ENCODE measurements around the gene KSR1.

Gene KSR1

DNA sequence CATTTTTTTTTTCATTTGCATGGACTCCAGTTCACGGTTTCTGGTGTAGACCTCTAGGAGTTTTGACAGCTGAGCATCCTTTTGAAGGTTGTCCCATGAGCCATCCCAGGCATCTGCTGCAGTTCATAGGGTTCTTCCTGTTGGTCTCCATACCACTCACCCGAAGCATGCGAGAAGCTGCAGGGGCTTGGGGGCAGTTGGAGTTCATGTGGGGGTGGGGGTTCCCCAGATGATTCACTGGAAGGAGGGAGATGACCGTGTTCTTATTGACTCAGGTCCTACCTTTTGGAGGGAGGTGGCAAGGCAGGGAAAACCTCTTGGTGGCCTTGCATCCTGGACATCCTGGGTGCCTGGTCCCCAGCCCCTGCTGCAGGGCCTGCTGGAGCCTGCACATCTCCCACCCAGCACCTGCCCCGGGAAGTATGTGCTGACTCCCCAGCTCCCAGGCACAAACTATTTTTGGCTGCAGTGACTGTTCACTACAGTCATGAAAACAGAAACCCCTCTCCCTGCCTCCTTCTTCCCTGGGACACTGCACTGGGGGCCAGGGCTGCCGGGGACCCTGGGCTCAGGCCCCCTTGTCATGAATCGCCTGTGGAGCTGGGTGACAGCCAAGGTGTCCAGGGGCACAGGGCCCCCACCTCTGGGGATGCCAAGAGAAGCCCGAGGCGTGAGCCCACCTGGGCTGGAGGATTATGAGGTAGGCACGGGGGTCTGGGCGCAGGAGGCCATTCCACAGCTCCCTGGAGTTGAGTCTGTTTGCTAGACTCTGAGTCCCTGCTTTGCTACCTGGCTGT is 109.8 kb downstream of the KSR1 start:
- in situ Hi-C loops (cut with MboI; ENCODE audit: low sequenced_read_pairs), result loop anchor here (10.0 kb wide), 1 partner anchor 111 kb away; the partner anchor contains the start of gene KSR1

DNA sequence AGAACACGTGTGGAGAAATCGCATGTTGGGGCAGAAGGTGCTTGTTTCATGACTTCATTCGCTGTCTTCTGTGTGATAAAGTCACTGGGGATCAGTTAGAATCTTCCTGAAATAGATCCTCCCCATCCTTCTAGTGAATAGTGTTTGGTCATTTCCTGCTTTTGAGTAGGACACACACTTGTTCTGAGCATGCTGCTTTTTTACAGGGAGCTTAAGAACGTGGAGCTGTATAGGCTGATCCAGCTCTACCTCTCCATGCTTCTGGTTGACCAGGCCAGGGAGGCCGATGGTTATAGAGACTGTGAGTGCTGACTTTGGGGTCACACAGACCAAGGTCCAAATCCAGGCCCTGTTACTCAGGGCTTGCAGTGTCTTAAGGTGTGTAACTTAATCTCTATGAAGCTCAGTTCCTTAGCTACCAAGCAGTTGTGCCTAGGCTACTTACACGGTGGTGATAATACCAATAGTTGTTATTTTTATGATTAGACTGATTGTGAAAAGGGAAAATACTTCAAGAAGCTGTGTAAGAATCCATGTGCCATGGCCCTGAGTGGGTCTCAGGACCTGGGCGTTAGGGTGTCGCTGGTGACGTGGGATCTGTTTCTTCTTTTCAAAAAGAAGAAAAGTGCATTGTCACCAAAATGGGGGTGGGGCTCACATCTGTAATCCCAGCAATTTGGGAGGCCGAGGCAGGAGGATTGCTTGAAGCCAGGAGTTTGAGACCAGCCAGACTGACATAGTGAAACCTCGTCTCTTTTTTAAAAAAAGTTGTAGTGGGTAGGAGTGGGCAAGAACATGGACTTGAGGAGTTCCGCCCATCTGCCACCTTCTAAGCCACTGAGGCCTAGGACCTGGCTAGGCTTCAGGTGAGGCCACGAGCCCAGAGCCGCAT is 110.7 kb downstream of the KSR1 start:
- in situ Hi-C loops (cut with MboI; ENCODE audit: low sequenced_read_pairs), result loop anchor here (10.0 kb wide), 1 partner anchor 112 kb away; the partner anchor contains the start of gene KSR1

DNA sequence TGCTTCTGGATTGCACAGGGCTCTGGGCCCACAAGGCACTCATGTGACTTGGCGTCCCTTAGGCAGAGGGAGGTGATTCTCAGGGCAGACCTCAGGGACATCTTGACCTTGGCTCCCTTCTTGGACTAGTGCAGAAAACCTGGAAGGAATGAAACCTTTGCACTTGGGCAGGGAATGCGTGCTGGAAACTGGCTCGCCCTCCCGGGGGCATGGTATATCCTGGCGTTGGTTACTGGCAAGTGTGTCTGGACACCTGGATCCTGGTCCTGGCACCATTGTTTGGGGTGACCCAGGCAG is 111.3 kb downstream of the KSR1 start:
- in situ Hi-C loops (cut with MboI; ENCODE audit: low sequenced_read_pairs), result loop anchor here (10.0 kb wide), 1 partner anchor 113 kb away; the partner anchor contains the start of gene KSR1

DNA sequence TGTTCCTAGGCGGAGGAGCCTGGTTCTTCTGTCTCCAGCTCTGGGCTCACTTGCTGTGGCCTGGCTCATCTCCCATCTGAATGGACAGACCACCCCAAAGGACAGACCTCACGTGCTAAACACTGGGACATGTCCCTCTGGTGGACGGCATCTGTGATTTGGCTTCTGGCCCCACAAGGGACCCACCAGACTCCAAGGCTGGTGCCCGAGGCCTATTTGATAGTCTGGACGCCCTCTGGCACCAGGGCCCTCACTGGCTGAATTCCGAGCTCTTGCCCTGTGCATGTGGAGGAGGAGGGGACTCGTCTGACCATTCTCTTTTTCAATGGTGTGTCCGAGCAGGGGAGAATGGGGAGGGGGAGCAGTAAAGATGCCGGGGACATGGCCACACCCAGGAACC is 112.0 kb downstream of the KSR1 start:
- in situ Hi-C loops (cut with MboI; ENCODE audit: low sequenced_read_pairs), result loop anchor here (10.0 kb wide), 1 partner anchor 113 kb away; the partner anchor contains the start of gene KSR1

DNA sequence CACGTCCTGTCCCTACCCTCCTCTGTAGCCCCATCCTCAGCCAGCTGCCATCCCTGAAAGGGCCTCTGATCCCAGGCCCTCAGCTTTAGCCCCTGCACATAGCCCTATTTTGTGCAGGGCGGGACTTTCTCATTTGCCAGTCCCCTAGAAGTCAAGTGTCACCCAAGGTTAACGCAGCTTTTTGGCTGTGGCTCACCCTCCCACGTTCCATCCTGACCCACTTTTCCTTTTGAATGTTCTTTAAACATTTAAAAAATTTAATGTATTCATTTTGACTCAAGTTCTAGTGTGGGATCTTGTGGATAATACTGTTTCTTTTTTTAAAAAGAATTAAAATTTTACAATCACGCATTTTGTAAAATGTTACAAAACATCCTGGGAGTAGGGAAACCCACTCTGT is 112.6 kb downstream of the KSR1 start:
- in situ Hi-C loops (cut with MboI; ENCODE audit: low sequenced_read_pairs), result loop anchor here (10.0 kb wide), 1 partner anchor 114 kb away; the partner anchor contains the start of gene KSR1

DNA sequence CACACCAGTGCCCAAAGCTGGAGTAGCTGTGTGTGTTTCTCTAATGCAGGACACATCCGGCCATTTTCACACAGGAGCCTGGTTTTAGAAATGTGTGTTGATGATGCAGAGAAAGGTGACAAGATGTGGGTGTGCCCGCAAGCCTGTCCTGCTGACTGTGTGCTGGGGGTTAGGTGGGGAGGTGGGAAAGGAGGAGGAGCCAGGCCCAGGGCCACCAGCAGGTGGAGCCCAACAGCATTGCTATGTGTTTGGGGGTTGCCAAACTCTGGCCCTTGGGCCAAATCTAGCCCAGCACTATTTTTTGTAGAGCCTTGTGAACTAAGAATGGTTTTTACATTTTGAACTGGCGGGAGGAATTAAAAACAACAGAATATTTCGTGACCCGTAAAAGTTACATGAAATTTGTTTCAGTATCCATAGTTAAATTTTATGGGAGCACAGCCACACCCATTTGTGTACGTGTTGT is 113.0 kb downstream of the KSR1 start:
- in situ Hi-C loops (cut with MboI; ENCODE audit: low sequenced_read_pairs), result loop anchor here (10.0 kb wide), 1 partner anchor 114 kb away; the partner anchor contains the start of gene KSR1

DNA sequence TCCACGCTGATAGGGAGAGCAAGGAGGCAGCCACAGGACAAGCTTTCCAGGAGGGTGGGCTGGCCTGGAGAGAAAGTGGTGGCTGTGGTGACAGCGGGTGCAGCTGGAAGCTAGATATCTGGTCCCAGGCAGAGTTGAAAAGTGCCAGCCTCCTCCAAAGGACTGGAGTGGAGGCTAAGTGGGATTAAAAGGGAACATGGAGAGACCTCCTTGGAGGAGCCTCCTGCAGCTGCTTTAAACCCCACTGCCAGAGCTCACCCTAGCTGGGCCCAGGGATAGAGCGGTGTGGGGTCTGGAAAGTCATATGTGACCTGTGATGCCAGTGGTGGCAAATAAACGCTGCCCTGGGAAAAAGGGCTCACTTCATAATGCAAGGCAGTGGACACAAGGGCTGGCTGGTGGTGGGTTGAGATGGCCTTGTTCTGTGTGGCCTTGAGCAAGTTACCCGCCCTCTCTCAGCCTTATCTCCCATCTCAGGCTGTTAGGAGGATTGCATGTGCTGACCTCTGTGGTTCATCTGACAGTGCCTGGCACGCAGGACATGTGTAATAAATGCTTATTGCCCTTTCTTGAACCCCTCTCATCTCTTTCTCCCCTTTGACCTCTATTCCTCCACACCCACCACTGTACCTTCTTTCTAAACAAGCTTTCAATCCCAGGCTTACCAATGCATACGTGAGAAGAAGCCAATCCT is 113.8 kb downstream of the KSR1 start:
- in situ Hi-C loops (cut with MboI; ENCODE audit: low sequenced_read_pairs), result loop anchor here (10.0 kb wide), 1 partner anchor 115 kb away; the partner anchor contains the start of gene KSR1

DNA sequence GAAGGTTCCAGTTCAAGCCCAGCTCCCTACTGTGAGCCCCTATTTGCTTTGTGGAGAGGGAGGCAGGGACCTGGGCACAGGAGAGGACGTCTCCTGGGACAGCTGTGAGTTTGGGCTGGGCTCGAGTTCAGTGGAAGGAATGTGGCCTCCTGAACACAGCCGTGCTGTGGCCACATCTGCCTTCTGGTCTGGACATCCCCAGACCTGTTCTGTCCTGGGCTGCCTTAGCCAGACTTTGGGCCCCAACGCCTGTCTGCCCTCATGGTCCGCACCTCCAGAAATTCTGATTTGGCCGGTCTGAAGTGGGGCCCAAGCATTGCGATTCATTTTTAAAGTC is 114.3 kb downstream of the KSR1 start:
- in situ Hi-C loops (cut with MboI; ENCODE audit: low sequenced_read_pairs), result no loop called here

DNA sequence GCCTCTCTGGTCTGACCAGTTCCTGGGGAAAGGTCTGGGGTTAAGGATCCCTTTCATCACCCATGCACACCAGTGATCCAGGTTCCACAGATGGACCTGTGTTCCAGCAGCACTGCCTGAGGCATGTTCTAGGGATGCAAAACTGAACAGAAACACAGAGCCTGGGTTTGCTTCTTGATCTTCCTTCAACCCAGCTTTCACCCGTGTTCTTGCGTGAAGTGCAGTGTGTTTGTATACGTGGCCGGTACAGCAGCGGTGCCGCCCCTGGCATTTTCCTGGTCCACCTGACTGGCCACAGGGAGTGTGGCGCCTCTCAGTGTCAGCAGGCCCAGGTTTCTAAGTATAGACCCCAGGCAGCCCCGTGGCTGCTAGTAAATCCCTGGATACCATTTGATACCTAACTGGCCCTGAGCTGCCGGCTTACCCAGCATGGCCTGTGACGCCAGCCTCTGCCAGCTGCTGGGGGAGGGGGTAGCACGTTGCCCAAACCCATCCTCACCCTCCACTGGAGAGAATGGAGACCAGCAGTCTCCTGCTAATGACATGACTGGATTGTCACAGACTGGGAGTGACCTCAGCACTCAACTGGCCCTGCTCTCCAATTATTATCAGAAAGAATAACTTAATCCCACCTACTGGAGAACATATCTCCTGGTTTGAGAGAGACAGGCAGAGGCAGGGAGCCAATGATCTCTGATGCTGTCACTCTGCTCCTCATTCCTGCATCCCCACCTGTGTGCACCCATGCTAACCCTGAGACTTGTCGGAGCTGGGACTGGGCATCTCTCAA is 115.5 kb downstream of the KSR1 start:
- in situ Hi-C loops (cut with MboI; ENCODE audit: low sequenced_read_pairs), result no loop called here

DNA sequence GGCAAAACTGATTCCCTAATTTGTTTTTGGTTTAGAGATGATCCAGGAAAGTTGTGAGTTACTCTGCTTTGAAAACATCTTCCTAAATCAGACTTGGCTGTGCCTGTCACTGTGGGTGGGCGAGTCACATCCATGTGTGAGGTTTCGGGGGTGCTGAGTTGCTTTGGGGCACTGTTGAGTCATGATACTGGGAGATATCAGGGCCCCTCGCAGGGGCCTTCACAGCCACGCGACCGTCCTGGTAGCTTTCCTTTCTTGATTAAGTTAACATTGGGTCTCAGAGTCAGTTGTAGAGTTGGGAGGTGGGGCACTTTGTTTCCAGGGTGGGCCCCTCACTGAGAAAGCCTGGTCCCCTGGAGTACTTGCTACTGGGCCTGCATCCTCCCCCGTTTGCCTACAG is 116.4 kb downstream of the KSR1 start:
- in situ Hi-C loops (cut with MboI; ENCODE audit: low sequenced_read_pairs), result no loop called here

DNA sequence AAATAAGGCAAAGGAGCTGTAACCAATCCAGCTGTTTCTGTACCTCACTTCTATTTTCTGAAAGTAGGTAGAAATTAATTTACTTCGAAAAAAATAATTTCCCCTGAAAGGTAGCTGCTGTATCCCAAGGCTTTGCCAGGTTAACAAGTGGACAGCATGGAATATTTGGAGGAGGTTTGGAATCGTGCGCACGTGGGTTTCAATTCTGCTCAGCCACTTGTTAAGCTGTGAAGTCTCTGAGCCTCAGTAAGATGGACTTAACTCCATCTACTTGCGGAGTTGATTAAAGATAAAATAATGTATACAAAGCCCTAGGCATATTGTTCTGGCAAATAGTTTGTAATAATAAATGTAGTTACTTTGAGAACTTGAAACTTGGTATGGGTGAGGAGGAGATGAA is 117.3 kb downstream of the KSR1 start:
- in situ Hi-C loops (cut with MboI; ENCODE audit: low sequenced_read_pairs), result no loop called here

DNA sequence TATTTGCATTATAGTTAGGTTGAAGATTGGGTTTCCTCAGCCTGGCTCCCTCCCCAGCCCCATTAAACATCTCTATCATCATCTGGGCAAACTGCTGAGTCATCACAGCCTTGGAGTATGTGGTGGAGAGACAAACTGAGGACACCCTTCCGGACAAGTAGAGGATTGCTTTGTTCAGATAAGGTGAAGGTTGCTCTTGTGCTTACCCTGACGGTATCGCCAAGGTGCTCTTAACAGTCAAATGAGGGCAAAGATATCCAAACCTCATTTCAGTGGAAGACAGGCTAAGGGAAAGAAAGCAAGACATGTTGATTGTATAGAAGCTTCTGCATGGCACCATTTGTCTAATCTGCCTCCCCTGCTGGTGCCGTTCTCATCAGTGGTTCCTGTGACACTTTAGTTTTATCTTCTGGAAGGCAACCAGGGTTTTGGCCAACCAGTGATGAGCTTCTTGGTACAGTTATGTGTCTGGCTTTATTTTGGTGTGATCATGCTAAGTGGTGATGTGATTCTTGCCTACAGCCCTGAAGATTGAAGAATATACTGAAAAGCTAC is 117.8 kb downstream of the KSR1 start:
- in situ Hi-C loops (cut with MboI; ENCODE audit: low sequenced_read_pairs), result no loop called here

DNA sequence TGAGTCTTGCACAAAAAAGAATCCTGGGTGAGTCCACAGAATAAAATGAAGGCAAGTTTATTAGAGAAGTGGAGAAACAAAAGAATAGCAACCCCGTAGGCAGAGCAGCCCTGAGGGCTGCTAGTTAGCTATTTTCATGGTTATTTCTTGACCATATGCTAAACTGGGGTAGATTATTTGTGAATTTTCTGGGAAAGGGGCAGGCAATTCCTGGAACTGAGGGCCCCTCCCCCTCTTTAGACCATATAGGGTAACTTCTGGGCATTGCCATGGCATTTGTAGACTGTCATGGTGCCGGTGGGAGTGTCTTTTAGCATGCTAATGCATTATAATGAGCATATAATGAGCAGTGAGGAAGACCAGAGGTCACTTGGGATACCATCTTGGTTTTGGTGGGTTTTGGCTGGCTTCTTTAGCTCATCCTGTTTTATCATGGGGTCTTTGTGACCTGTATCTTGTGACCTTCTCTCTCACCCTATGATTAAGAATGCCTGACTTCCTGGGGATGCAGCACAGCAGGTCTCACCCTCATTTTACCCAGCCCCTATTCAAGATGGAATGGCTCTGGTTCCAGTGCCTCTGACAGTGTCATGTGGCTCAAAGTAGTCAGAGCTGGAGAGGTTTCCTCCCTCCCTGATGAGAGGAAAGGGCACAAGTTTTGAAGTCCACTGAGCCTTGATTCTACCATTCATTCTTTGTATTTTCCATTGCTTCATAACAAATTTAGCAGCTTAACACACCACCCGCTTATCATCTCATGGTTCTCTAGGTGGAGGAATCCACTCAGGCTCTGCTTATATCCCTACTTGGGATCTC is 119.1 kb downstream of the KSR1 start:
- in situ Hi-C loops (cut with MboI; ENCODE audit: low sequenced_read_pairs), result no loop called here

DNA sequence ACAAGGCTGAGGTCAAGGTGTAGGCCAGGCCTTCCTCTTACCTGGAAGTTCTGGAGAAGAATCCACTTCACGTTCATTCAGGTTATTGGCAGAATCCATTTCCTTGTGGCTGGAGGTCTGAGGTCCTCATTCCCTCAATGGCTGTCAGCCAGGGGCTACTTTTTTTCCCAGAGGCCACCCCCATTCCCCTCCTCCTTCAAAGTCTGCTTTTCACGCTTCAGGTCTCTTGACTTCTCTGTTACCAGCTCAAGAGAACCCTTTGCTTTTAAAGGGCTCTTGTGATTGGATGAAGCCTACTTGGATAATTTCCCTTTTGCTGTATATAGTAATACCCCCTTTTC is 119.6 kb downstream of the KSR1 start:
- in situ Hi-C loops (cut with MboI; ENCODE audit: low sequenced_read_pairs), result no loop called here

DNA sequence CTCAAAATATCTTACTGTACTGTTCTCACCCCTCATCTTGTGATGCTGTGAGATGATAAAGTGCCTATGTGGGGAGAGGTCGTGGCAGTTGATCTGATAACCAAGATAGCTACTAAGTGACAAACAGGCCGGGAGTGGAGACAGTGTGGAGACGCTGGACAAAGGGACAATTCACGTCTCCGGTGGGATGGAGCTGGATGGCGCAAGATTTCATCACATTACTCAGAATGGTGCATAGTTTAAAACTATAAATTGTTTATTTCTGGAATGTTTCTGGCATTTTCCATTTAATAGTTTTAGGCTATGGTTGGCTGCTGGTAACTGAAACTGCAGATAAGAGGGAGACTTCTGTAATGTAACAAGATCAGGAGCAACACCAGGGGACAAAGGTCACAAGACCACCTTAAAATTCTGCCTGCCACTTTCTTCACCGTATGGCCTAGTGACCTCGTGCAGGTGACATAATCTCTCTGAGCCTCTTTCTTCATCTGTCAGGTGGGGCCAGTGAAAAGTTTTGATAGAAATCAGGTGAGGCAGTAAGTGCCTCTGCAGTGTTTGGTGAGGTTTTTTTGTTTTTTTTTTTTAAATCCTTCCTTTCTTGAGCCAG is 120.3 kb downstream of the KSR1 start:
- in situ Hi-C loops (cut with MboI; ENCODE audit: low sequenced_read_pairs), result no loop called here

DNA sequence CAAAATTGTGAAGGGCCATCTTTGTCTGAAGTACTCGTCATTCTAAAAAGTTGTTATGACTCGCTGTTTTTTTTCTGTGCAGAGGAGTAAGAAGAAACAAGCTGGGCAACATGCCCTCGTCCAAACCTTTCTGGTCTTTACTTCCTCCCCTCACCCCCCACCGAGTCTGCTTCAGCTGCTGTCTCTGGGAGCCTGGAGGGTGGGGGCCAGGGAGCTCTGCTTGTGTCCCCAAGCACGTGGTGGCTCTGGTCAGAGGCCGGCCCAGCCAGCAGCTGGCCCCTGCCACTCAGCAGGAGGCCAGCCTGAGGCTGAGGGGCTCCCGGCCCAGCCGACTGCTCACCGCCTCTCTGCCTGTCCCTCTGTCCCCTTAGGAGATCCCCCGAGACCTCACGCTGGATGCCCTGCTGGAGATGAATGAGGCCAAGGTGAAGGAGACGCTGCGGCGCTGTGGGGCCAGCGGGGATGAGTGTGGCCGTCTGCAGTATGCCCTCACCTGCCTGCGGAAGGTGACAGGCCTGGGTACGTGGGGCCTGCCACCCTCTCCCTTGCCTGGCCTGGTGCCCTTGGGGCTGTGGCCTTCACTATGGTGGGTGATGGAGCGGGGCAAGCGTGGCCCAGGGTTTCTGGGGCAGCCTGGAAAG is 121.0 kb downstream of the KSR1 start:
- in situ Hi-C loops (cut with MboI; ENCODE audit: low sequenced_read_pairs), result no loop called here

DNA sequence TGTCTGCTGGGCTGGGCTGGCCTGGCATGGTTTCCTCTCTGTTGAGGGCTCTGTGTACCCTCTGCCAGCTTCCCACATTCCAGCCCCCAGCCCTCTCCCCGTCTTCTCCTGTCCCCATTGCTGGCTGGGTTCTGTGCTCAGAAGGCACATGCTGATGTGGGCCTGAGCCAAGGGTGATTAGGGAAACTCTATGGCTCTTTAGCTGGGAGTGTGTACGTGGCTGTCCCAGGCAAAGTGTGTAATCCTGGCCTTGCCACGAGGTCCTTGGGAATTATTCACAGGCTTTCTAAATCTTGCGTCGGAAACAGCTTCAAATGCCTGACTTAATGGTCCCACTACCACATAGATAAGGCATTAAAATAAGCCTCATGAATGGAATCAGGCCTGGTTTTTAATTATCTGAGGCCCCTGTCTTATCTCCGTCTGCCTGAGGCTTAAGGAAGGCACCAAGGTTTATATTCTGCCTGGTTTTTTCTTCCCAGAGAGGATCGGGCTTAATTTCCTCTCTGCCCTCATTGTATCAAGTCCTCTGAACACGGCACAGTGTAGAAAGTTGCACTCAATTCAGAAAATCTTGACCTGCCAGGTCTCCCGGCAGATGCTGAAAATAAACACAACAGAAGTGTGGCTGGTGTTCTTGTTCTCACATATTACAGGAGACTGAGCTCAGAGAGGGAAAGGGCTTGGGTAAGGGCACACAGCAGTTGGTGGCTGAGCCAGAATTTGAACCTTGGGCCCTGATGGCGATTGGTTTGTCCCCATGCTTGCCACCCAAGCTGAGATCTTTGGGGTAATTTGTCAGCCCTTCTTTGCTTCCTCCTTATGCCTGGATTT is 121.9 kb downstream of the KSR1 start:
- in situ Hi-C loops (cut with MboI; ENCODE audit: low sequenced_read_pairs), result no loop called here

DNA sequence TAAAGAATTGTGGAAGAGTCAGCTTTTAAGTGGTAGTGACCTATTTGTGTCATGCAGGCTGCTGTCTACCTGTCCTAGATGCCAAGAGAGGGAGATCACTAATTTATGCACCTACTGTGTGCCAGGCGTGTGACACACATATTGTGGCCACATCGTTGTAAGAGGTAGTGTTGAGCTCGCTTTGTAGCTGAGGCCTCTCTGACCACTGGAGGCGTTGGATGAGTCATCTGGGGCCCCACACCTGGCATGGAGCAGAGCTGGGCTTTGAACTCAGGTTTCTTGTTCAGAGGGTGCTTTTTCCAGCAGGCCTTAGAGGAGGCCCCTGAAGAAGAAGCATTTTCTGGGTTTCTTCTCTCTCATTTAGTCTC is 122.5 kb downstream of the KSR1 start:
- in situ Hi-C loops (cut with MboI; ENCODE audit: low sequenced_read_pairs), result no loop called here
